ENCODE results near the gene MUC5B.

MUC5B gene

GRCh38 chr11:1288426-1289151 lies 65.7 kb downstream of the MUC5B start:
- no peak for DNase-seq

GRCh38 chr11:1289211-1289935 lies 66.5 kb downstream of the MUC5B start:
- DNase-seq, result no peak

GRCh38 chr11:1290052-1291040 lies 67.5 kb downstream of the MUC5B start:
- DNase-seq, result no peak

GRCh38 chr11:1291295-1292017 lies 68.6 kb downstream of the MUC5B start:
- DNase-seq, result no peak

GRCh38 chr11:1292018-1292643 lies 69.3 kb downstream of the MUC5B start:
- no peak for DNase-seq

- no peak for DNase-seq
Observed at GRCh38 chr11:1292644-1293618, 70.1 kb downstream of the MUC5B start.

GRCh38 chr11:1293619-1294015 lies 70.8 kb downstream of the MUC5B start:
- DNase-seq, result no peak

- no peak for DNase-seq
Observed at GRCh38 chr11:1295086-1295485, 72.2 kb downstream of the MUC5B start.

GRCh38 chr11:1295591-1295990 lies 72.7 kb downstream of the MUC5B start:
- DNase-seq, result no peak

GRCh38 chr11:1296287-1296686 lies 73.4 kb downstream of the MUC5B start:
- no peak for DNase-seq

- DNase-seq, result no peak
Observed at GRCh38 chr11:1297011-1297575, 74.2 kb downstream of the MUC5B start.

- no peak for DNase-seq
Observed at GRCh38 chr11:1297576-1298473, 75.0 kb downstream of the MUC5B start.

- no peak for DNase-seq
Observed at GRCh38 chr11:1298695-1299492, 76.0 kb downstream of the MUC5B start.

- DNase-seq, result no peak
Observed at GRCh38 chr11:1299621-1300020, 76.8 kb downstream of the MUC5B start.

GRCh38 chr11:1300121-1300520 lies 77.3 kb downstream of the MUC5B start:
- DNase-seq, result no peak

GRCh38 chr11:1300569-1301187 lies 77.8 kb downstream of the MUC5B start:
- no peak for DNase-seq

GRCh38 chr11:1301220-1302000 lies 78.5 kb downstream of the MUC5B start:
- no peak for DNase-seq
